ENCODE results near the gene EPS8L3.
A peak's percentile ranks its signal among the peaks of the same experiment; 100 is the strongest.

EPS8L3 gene

GRCh38 chr1:109787211-109787844 is 23.6 kb upstream of the EPS8L3 start:
- Mint-ChIP-seq H3K4me1 (peaks cover 99% of the 10 kb centered on the region), H3K4me3 (no peak overlapping the region), H3K27me3 (ENCODE audit: low read depth, poor library complexity) (peaks cover 13% of the 10 kb centered on the region), H3K9me3 (no peaks in the 10 kb centered on the region), H3K27ac (no peak overlapping the region), H3K36me3 (ENCODE audit: low read depth) (no peaks in the 10 kb centered on the region)
- no peak for TF ChIP-seq CTCF (IDR thresholded peaks at IDR 0.05)
- DNase-seq, result no peak

GRCh38 chr1:109786531-109787021 is 22.9 kb upstream of the EPS8L3 start:
- peaks cover 99% of the 10 kb centered on the region for H3K4me1 Mint-ChIP-seq
- H3K27ac Mint-ChIP-seq, result no peak overlapping the region
- DNase-seq, result no peak
- H3K4me3 Mint-ChIP-seq, result no peak overlapping the region
- H3K9me3 Mint-ChIP-seq, result no peaks in the 10 kb centered on the region
- peaks cover 13% of the 10 kb centered on the region for H3K27me3 Mint-ChIP-seq (ENCODE audit: low read depth, poor library complexity)
- H3K36me3 Mint-ChIP-seq (ENCODE audit: low read depth), result no peaks in the 10 kb centered on the region
- TF ChIP-seq CTCF (IDR thresholded peaks at IDR 0.05), result no peak

- Mint-ChIP-seq H3K36me3 (ENCODE audit: low read depth) (no peaks in the 10 kb centered on the region), H3K4me1 (peaks cover 95% of the 10 kb centered on the region), H3K27ac (no peak overlapping the region)
These were observed 22.4 kb upstream of the EPS8L3 start for GRCh38 chr1:109786112-109786480.

GRCh38 chr1:109785446-109786111 is 21.9 kb upstream of the EPS8L3 start:
- Mint-ChIP-seq H3K36me3 (ENCODE audit: low read depth) (no peaks in the 10 kb centered on the region), H3K27ac (no peak overlapping the region), H3K4me3 (no peak overlapping the region), H3K27me3 (ENCODE audit: low read depth, poor library complexity) (peaks cover 13% of the 10 kb centered on the region), H3K4me1 (peaks cover 90% of the 10 kb centered on the region), H3K9me3 (peaks cover 6% of the 10 kb centered on the region)
- DNase-seq, result no peak
- no peak for TF ChIP-seq CTCF (IDR thresholded peaks at IDR 0.05)

More at GRCh38 chr1:109786112-109786480, 22.4 kb upstream of the EPS8L3 start:
- TF ChIP-seq CTCF (IDR thresholded peaks at IDR 0.05), result no peak
- Mint-ChIP-seq H3K4me3 (no peak overlapping the region), H3K27me3 (ENCODE audit: low read depth, poor library complexity) (peaks cover 13% of the 10 kb centered on the region), H3K9me3 (peaks cover under 1% of the 10 kb centered on the region)
- no peak for DNase-seq

GRCh38 chr1:109784551-109785252 is 21.0 kb upstream of the EPS8L3 start:
- TF ChIP-seq CTCF (IDR thresholded peaks at IDR 0.05), result no peak
- Mint-ChIP-seq H3K27ac (peak overlapping the region; percentile 24), H3K36me3 (ENCODE audit: low read depth) (no peaks in the 10 kb centered on the region), H3K4me3 (no peak overlapping the region), H3K27me3 (ENCODE audit: low read depth, poor library complexity) (peaks cover 13% of the 10 kb centered on the region), H3K9me3 (peaks cover 8% of the 10 kb centered on the region), H3K4me1 (peaks cover 82% of the 10 kb centered on the region)
- DNase-seq, result no peak
